HFF-Myc (cell line): ENCODE measurements around the gene ACAN.

Experiments
- DNase-seq: peaks from one replicate; pipeline ENCODE4 v3.0.0-alpha.2; 2011; ENCODE audit warnings: low read depth; ENCODE audit errors: extremely low read depth
- H3K4me3 ChIP-seq: replicated peaks from 2 replicates; pipeline ENCODE4 v1.5.1; 2011; ENCODE audit warnings: low read depth, mild to moderate bottlenecking, control low read depth, low read length
- TF ChIP-seq, protein P1 (sequence below): IDR thresholded peaks from 2 replicates; pipeline ENCODE4 v1.5.1; 2012; ENCODE audit warnings: mild to moderate bottlenecking, low read depth, low read length, control low read depth; ENCODE audit errors: missing control alignments

The ACAN gene

DNA sequence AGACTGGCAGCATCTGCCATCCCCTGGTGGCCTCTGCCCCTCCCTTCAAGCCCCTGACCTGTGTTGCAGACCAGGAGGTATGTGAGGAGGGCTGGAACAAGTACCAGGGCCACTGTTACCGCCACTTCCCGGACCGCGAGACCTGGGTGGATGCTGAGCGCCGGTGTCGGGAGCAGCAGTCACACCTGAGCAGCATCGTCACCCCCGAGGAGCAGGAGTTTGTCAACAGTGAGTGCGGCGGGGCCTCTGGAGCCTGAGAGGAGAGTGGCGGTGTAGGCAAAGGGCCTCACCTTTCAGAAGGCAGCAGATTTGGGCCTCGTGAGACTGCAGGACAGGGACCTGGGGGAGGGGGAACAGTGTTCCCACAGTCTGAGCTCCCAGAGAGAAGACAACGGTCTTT lies 68.1 kb downstream of the ACAN start:
- no peak overlapping the region for H3K4me3 ChIP-seq
- DNase-seq = no peak
- TF ChIP-seq, protein P1, sequence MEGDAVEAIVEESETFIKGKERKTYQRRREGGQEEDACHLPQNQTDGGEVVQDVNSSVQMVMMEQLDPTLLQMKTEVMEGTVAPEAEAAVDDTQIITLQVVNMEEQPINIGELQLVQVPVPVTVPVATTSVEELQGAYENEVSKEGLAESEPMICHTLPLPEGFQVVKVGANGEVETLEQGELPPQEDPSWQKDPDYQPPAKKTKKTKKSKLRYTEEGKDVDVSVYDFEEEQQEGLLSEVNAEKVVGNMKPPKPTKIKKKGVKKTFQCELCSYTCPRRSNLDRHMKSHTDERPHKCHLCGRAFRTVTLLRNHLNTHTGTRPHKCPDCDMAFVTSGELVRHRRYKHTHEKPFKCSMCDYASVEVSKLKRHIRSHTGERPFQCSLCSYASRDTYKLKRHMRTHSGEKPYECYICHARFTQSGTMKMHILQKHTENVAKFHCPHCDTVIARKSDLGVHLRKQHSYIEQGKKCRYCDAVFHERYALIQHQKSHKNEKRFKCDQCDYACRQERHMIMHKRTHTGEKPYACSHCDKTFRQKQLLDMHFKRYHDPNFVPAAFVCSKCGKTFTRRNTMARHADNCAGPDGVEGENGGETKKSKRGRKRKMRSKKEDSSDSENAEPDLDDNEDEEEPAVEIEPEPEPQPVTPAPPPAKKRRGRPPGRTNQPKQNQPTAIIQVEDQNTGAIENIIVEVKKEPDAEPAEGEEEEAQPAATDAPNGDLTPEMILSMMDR = no peak

DNA sequence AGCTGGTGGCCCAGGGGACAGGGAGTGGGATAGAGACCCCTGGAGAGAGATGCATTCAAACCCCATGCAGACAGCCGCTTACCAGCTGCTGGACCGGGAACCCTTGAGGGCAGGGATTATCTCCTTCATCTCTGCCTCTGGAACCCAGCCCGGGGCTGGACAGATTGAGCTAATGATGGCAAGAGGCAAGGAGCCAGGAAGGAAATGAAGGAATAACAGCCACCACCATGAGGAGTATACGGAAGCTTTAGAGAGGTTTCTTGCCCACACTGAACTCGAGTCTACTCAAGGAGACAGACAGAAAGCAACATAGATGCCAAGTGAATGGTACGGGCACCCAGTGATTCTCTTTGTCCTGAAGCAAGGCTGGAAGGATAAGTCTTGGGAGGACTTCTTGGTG lies 68.9 kb downstream of the ACAN start:
- no peak for DNase-seq
- no peak overlapping the region for H3K4me3 ChIP-seq
- TF ChIP-seq, protein P1 = no peak

DNA sequence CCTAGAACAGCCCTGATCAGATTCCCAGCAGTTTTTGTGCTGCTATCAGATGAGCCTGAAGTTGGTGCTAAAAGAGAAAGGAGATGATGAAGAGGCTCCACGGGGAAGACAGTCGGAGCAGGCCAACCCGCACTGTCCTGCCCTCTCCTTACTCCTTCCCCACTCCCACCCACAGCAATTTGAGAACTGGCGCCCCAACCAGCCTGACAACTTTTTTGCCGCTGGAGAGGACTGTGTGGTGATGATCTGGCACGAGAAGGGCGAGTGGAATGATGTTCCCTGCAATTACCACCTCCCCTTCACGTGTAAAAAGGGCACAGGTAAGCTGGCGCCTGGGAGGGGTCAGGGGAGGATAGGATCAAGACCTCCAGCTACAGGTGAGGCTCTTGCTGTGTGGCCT lies 69.5 kb downstream of the ACAN start:
- no peak for DNase-seq
- no peak overlapping the region for H3K4me3 ChIP-seq
- TF ChIP-seq, protein P1 = no peak

DNA sequence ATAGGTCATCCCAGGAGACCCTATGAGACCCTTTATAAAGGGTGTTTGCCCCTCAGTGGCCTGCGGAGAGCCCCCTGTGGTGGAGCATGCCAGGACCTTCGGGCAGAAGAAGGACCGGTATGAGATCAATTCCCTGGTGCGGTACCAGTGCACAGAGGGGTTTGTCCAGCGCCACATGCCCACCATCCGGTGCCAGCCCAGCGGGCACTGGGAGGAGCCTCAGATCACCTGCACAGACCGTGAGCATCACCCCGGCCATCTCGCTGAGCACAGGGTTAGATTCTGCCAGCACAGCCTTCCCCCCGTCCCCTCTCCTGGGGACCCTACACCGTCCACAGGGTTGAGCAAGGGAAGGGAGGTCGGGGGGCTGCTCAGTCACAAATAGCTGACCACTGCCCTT lies 70.5 kb downstream of the ACAN start:
- DNase-seq = no peak
- TF ChIP-seq, protein P1 = no peak
- no peak overlapping the region for H3K4me3 ChIP-seq

- TF ChIP-seq, protein P1 = no peak
Observed at GRCh38 chr15:88874275-88874674, 71.0 kb downstream of the ACAN start.

GRCh38 chr15:88874684-88875083 lies 71.4 kb downstream of the ACAN start:
- H3K4me3 ChIP-seq = no peak overlapping the region
- no peak for DNase-seq
- TF ChIP-seq, protein P1 = no peak

More at GRCh38 chr15:88874275-88874674, 71.0 kb downstream of the ACAN start:
- DNase-seq = no peak
- no peak overlapping the region for H3K4me3 ChIP-seq

GRCh38 chr15:88876573-88876972 lies 73.3 kb downstream of the ACAN start:
- TF ChIP-seq, protein P1 = no peak
- DNase-seq = no peak

More at GRCh38 chr15:88876573-88876972, 73.3 kb downstream of the ACAN start:
- no peak overlapping the region for H3K4me3 ChIP-seq
